ENCODE results near the gene UNC13C. TPM values are rescaled to one million over a fixed set of nuclear protein-coding genes. Genes with fewer than 3 reads are reported as not detected.

The UNC13C gene
- total and polyA plus RNA-seq, 2 of the 13 experiments (the other 11 are each of a cell fraction or from before 2014, with no cell fraction given) = 0.04 TPM; not detected in 1

DNA sequence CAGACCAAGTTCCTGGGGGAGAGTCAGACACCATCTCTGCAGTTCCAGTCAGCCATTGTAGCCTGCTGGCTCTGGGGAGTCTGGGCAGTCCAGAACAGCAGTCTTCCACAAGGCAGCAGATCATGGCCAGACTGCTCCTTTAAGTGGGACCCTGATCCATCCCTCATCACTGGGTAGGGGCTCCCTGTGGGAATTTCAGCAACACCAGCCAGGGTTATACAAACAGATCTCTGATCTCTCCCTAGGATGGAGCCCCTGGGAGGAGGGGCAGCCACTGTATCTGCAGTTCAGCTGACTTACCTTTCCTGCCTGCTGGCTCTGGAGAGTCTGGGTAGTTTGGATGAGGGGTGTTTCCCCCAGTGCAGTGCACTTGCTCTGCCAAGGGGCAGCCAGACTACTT lies 42.1 kb upstream of the UNC13C start (continued):
- no peak for TF ChIP-seq ZNF766 (CRISPR knock-in tag; IDR thresholded peaks at IDR 0.05; ENCODE audit: borderline replicate concordance)
- TF ChIP-seq ZNF740 (CRISPR knock-in tag; IDR thresholded peaks at IDR 0.05) = no peak
- TF ChIP-seq ZNF281 (CRISPR knock-in tag; IDR thresholded peaks at IDR 0.05; ENCODE audit: borderline replicate concordance) = peak; percentile 42; the same call in 1 of the 2 replicates
- peak; percentile 59 for TF ChIP-seq PAXIP1 (CRISPR knock-in tag; conservative IDR thresholded peaks at IDR 0.05)
- no peak for TF ChIP-seq SRF (IDR thresholded peaks at IDR 0.05; ENCODE audit: low read depth, low read length)
- peak; percentile 93 for TF ChIP-seq ZFP91 (CRISPR knock-in tag; IDR thresholded peaks at IDR 0.05; ENCODE audit: borderline replicate concordance)
- no peak for TF ChIP-seq ZBTB8A (CRISPR knock-in tag; IDR thresholded peaks at IDR 0.05; ENCODE audit: borderline replicate concordance, low read depth)
- TF ChIP-seq, protein P1, sequence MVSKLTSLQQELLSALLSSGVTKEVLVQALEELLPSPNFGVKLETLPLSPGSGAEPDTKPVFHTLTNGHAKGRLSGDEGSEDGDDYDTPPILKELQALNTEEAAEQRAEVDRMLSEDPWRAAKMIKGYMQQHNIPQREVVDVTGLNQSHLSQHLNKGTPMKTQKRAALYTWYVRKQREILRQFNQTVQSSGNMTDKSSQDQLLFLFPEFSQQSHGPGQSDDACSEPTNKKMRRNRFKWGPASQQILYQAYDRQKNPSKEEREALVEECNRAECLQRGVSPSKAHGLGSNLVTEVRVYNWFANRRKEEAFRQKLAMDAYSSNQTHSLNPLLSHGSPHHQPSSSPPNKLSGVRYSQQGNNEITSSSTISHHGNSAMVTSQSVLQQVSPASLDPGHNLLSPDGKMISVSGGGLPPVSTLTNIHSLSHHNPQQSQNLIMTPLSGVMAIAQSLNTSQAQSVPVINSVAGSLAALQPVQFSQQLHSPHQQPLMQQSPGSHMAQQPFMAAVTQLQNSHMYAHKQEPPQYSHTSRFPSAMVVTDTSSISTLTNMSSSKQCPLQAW (CRISPR knock-in tag; IDR thresholded peaks at IDR 0.05) = peak; percentile 55; the same call in 1 of the 2 replicates
- no peak for TF ChIP-seq FOSL1 (CRISPR knock-in tag; IDR thresholded peaks at IDR 0.05; ENCODE audit: borderline replicate concordance)
- peak; percentile 29; the same call in 1 of the 2 replicates for TF ChIP-seq POGZ (CRISPR knock-in tag; IDR thresholded peaks at IDR 0.05)
- no peak for TF ChIP-seq YY1 (IDR thresholded peaks at IDR 0.05; ENCODE audit: insufficient read depth, insufficient replicate concordance, low read depth, low read length)
- TF ChIP-seq HNF4A (CRISPR knock-in tag; IDR thresholded peaks at IDR 0.05) = peak; percentile 68
